SH-SY5Y (cell line): ENCODE data around the gene PFKP.

Source experiments
- GATA2 ChIP-seq: IDR thresholded peaks from 2 replicates; pipeline ENCODE4 v1.6.1; 2011; ENCODE audit warnings: mild to moderate bottlenecking, low read depth, low read length
- GATA3 ChIP-seq: IDR thresholded peaks from 2 replicates; pipeline ENCODE4 v1.6.1; 2011; ENCODE audit warnings: low read depth, mild to moderate bottlenecking, low read length, moderate library complexity

DNA sequence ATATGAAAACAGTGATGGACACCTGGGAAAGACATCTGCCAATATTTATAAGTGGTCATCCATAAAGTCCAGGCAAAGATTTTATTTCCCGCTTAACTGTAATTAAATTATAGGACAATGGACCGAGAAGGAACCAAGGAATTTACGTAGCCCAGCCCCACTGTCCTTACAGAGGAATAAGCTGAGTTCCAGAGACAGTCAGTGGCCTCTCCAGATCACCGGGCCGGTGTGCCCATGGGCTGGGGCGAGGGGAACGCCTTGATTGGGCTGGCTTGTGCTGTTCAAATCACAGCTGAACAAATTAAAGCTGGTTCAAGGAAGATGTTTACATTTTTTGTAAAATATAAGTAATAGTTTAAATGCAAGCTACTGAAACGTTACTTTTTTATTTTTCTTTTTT, 40.7 kb downstream of the PFKP start:
- no peak for TF ChIP-seq GATA2
- TF ChIP-seq GATA3, result no peak
